AG10803 (cell line): ENCODE measurements around the gene BGN.
A peak's percentile ranks its signal among the peaks of the same experiment; 100 is the strongest.

Source experiments
- DNase-seq: peaks from one replicate; pipeline ENCODE4 v3.0.0; 2010; ENCODE audit warnings: low read depth
- H3K4me3 ChIP-seq: 2 replicates; pipeline ENCODE4 v1.5.1; 2011; ENCODE audit warnings: mild to moderate bottlenecking, low read length, control low read depth
- CTCF ChIP-seq: conservative IDR thresholded peaks from 2 replicates; pipeline ENCODE4 v1.5.1; 2011; ENCODE audit warnings: mild to moderate bottlenecking, low read length, control low read depth, inconsistent platforms

The BGN gene

DNA sequence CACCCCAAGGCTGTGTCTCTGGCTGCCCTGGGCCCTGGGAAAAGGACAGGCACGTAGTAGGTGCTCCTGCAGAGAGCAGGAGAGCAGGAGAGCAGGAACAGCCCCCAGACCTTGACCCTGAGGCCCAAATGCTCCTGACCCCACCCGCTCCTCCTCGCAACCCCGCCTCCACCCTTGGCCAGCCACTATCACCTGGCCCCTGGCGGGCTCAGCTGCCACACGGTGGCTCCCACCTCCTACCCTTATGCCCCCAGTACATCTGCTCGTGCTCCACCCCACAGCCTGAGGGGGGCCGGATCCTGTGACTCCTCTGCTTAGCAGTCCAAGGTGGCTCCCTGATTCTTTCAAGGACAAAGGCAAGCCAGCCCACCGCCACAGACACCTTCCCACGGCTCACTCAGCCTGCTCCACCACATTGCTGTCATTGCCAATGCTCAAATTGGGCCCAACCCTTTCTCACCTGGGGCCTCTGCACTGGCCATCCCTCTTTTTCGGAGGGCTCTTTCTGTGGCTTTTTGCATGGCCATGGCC, 19.0 kb upstream of the BGN start:
- no peak for TF ChIP-seq CTCF
- no peak overlapping the region for H3K4me3 ChIP-seq
- no peak for DNase-seq

- H3K4me3 ChIP-seq = no peak overlapping the region
- TF ChIP-seq CTCF = no peak
- DNase-seq = peak; percentile 66
These were observed 18.0 kb upstream of the BGN start for GRCh38 chrX:153476666-153477363.

DNA sequence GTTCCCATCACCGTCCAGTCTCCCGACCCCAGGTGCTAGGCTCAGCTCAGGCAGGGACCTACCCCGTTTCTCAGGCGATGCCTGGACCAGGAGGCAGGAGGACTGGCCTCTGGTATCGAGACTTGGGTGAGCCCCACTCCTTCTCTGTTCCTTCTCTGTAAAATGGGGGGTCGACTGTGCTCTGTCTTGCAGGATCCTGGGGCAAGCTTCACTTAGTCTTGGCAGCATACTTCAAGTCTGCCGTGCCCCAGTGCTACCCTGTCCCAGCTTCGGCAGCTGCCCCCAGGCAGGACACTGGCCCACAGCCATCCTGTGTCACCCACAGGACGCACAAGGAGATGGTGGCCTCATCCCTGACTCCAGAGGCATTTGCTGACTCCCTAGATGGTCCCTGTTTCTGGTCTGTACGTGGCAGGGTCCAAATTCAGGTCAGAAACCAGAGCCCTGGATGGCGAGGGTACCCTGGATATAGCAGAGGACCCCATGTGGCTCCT, 17.4 kb upstream of the BGN start:
- TF ChIP-seq CTCF = no peak
- H3K4me3 ChIP-seq = no peak overlapping the region
- DNase-seq = no peak

- no peak for TF ChIP-seq CTCF
- no peak overlapping the region for H3K4me3 ChIP-seq
- DNase-seq = peak; percentile 67
These were observed 16.9 kb upstream of the BGN start for GRCh38 chrX:153477901-153478300.

DNA sequence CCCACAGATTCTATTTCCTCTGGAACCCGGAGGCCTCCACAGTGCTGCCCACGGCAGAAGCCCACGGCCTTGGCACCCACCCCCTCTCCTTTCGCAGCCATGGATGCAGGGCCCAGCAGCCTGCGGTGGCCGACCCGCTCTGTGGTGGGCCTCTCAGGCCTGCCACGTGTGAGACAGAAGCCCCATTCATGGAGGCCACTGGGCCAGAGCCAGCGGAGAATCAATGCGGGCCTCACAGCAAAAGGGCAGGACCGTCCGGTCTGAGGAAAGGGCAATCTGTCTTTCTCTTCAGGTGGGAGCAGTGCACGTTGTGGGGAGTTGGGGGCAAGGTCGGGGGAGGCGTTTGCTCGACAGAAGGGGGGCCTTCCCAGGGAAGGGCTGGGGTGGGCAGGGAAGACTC, 16.0 kb upstream of the BGN start:
- no peak for DNase-seq
- H3K4me3 ChIP-seq = no peak overlapping the region
- TF ChIP-seq CTCF = no peak

- H3K4me3 ChIP-seq = no peak overlapping the region
- DNase-seq = no peak
- TF ChIP-seq CTCF = no peak
These were observed 13.7 kb upstream of the BGN start for GRCh38 chrX:153481043-153481442.

GRCh38 chrX:153482376-153483015, 12.3 kb upstream of the BGN start:
- no peak for TF ChIP-seq CTCF
- no peak overlapping the region for H3K4me3 ChIP-seq
- DNase-seq = no peak
